Measurements from ENCODE around the gene TMEM125. TPM values are rescaled to one million over a fixed set of nuclear protein-coding genes. Genes with fewer than 3 reads are reported as not detected.

Gene TMEM125
- polyA plus RNA-seq, 1 experiment, result 0.17 TPM

GRCh38 chr1:43284546-43285110 is 14.8 kb downstream of the TMEM125 start:
- CTCF ChIA-PET, result interaction anchor here (1.0 kb wide), 1 partner anchor 45 kb away, joined by 3 read pairs; no protein-coding TSS in a partner anchor
- POLR2A ChIA-PET, result no interaction called here
- Histone ChIP-seq H3K27me3 (ENCODE audit: control insufficient read depth, insufficient read depth, low read length) (peaks cover 5% of the 10 kb centered on the region), H3K36me3 (ENCODE audit: control insufficient read depth, insufficient read depth, low read length) (no peaks in the 10 kb centered on the region), H3K4me3 (ENCODE audit: low read depth, low read length) (no peak overlapping the region)
- no peak for DNase-seq (ENCODE audit: low read depth)
- TF ChIP-seq, protein P1, sequence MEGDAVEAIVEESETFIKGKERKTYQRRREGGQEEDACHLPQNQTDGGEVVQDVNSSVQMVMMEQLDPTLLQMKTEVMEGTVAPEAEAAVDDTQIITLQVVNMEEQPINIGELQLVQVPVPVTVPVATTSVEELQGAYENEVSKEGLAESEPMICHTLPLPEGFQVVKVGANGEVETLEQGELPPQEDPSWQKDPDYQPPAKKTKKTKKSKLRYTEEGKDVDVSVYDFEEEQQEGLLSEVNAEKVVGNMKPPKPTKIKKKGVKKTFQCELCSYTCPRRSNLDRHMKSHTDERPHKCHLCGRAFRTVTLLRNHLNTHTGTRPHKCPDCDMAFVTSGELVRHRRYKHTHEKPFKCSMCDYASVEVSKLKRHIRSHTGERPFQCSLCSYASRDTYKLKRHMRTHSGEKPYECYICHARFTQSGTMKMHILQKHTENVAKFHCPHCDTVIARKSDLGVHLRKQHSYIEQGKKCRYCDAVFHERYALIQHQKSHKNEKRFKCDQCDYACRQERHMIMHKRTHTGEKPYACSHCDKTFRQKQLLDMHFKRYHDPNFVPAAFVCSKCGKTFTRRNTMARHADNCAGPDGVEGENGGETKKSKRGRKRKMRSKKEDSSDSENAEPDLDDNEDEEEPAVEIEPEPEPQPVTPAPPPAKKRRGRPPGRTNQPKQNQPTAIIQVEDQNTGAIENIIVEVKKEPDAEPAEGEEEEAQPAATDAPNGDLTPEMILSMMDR (IDR thresholded peaks at IDR 0.05; ENCODE audit: insufficient read depth, low read depth, low read length), result no peak

- Histone ChIP-seq H3K27me3 (ENCODE audit: control insufficient read depth, insufficient read depth, low read length) (peaks cover 5% of the 10 kb centered on the region), H3K36me3 (ENCODE audit: control insufficient read depth, insufficient read depth, low read length) (no peaks in the 10 kb centered on the region), H3K4me3 (ENCODE audit: low read depth, low read length) (no peak within 1 kb of the TSS)
- CTCF ChIA-PET, result interaction anchor here (0.7 to 1.2 kb wide), 2 partner anchors 9 to 73 kb away, joined by 4 to 5 read pairs; partner anchors contain the start of gene CDC20
- TF ChIP-seq, protein P1 (IDR thresholded peaks at IDR 0.05; ENCODE audit: insufficient read depth, low read depth, low read length), result 0 out of 2 replicates have a peak, but pooled peaks have one; percentile 7
- DNase-seq (ENCODE audit: low read depth), result no peak
- POLR2A ChIA-PET, result no interaction called here
These were observed 15.6 kb downstream of the TMEM125 start, which contains the start of gene C1orf210 for GRCh38 chr1:43285269-43285990. Gene C1orf210, minus strand, starts transcription at chr1:43285581. Its CDS starts 2,311 bp downstream, at chr1:43283270.

GRCh38 chr1:43286115-43286514 is 16.3 kb downstream of the TMEM125 start:
- Histone ChIP-seq H3K4me3 (ENCODE audit: low read depth, low read length) (no peak overlapping the region), H3K36me3 (ENCODE audit: control insufficient read depth, insufficient read depth, low read length) (no peaks in the 10 kb centered on the region), H3K27me3 (ENCODE audit: control insufficient read depth, insufficient read depth, low read length) (peaks cover 5% of the 10 kb centered on the region)
- POLR2A ChIA-PET, result no interaction called here
- DNase-seq (ENCODE audit: low read depth), result no peak
- TF ChIP-seq, protein P1 (IDR thresholded peaks at IDR 0.05; ENCODE audit: insufficient read depth, low read depth, low read length), result no peak
- CTCF ChIA-PET, result interaction anchor here (0.7 to 1.2 kb wide), 2 partner anchors 10 to 73 kb away, joined by 4 to 5 read pairs; partner anchors contain the start of gene CDC20

GRCh38 chr1:43286533-43286932 is 16.8 kb downstream of the TMEM125 start:
- ChIA-PET POLR2A (no interaction called here), CTCF (interaction anchor here (1.2 kb wide), 1 partner anchor 11 kb away, joined by 4 read pairs; no protein-coding TSS in a partner anchor)
- no peak overlapping the region for H3K4me3 ChIP-seq (ENCODE audit: low read depth, low read length)
- H3K36me3 ChIP-seq (ENCODE audit: control insufficient read depth, insufficient read depth, low read length), result no peaks in the 10 kb centered on the region
- TF ChIP-seq, protein P1 (IDR thresholded peaks at IDR 0.05; ENCODE audit: insufficient read depth, low read depth, low read length), result no peak
- DNase-seq (ENCODE audit: low read depth), result no peak
- peaks cover 5% of the 10 kb centered on the region for H3K27me3 ChIP-seq (ENCODE audit: control insufficient read depth, insufficient read depth, low read length)

GRCh38 chr1:43288058-43288784 is 18.4 kb downstream of the TMEM125 start:
- peaks cover 5% of the 10 kb centered on the region for H3K27me3 ChIP-seq (ENCODE audit: control insufficient read depth, insufficient read depth, low read length)
- H3K4me3 ChIP-seq (ENCODE audit: low read depth, low read length), result no peak overlapping the region
- ChIA-PET CTCF (no interaction called here), POLR2A (no interaction called here)
- no peaks in the 10 kb centered on the region for H3K36me3 ChIP-seq (ENCODE audit: control insufficient read depth, insufficient read depth, low read length)
- TF ChIP-seq, protein P1 (IDR thresholded peaks at IDR 0.05; ENCODE audit: insufficient read depth, low read depth, low read length), result no peak
- no peak for DNase-seq (ENCODE audit: low read depth)

All from BJ (cell line).